HG02852 (cell line): ENCODE measurements around the gene LHX4.

Experiments used
- ATAC-seq: cut with Tn5 transposase; IDR thresholded peaks from one replicate; pipeline ENCODE4 v1.9.1; 2021; ENCODE audit warnings: mild to moderate bottlenecking, moderate library complexity; ENCODE audit not compliant: unreplicated experiment

Gene LHX4

DNA sequence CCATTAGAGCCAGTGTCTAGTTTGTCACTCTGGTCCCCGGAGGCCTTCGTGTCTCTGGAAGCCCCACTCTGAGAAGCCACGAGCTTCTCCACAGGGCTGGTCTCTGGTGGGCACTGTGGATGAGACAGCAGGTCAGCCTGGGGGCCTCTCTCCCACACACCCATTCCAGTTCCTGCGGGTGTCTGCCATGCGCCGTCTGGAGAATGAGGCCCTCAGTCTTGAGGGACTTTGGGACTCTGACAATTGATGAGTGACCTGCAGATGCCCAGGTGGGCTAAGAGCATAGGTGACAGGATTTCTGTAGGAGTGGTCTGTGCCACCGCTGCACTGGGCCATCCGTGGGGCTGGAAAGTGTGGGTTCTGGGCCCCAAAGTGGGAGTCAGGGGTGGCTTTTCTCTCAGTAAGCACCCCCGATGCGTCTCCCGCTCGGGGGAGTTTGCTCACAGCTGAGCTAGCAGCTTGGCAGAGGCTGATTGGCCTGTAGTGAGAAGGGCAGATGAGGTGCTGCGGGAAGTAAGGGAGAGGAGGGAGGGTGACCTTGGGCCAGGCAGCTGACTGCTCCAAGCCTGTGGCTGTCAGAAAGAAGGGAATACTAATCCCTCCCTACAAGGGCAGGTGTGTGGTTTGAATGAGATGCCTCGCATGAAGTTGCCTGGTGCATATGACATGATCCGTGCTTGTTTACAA, 26.4 kb downstream of the LHX4 start:
- ATAC-seq, result no peak

DNA sequence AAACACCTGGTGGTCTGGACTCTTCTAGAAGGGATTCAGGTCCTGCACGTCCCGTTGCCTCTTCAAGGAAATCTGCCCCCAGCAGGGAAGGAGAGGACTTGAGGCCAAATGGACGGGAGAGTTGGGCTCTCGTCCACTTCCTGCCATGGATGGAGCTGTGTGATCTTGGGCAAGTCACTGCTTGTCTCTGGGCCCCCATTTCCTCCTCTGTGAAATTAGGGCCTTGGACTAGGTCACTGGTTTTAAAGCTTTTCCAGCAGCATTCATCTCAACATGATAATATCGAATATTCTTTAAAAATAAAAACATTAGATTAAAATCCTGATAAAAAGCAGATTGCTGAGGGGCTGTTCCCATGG, 26.9 kb downstream of the LHX4 start:
- no peak for ATAC-seq

DNA sequence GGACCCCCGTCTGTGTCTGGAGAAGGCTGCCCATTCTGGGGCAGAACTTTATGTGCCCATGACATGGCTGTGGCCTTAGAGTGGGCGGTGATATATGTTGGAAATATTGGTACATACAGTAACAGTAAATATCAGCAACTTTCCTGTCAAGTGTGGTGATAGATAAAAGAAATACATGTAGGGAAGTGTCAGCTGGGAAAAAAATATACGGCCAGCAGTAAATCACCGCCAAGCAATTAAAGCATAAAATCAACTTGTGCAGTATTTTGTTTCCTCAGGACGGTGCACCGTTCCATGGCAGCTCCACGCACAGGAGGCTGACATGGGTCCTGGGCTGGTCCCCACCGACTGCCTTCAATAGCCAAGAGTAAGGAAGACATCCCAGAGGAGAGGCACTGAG, 27.4 kb downstream of the LHX4 start:
- ATAC-seq, result no peak

DNA sequence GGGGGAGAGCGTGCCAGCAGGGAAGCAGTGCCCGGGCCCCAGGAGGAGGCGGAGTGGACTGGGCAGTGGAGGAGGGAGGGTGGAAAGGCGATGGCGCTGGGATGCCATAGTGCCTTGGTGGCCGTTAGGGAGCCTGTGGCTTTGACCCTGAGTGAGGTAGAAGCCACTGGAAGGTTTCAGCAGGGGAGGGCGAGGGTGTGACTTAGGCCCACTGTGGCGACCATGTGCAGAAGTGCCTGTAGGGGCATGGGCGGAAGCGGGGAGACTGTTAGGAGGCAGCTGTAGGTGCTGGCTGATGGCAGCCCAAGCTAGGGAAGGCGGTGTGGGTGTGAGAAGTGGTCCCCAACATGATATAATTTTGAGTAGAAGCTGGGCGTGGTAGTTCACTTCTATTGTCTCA, 28.2 kb downstream of the LHX4 start:
- ATAC-seq, result no peak

DNA sequence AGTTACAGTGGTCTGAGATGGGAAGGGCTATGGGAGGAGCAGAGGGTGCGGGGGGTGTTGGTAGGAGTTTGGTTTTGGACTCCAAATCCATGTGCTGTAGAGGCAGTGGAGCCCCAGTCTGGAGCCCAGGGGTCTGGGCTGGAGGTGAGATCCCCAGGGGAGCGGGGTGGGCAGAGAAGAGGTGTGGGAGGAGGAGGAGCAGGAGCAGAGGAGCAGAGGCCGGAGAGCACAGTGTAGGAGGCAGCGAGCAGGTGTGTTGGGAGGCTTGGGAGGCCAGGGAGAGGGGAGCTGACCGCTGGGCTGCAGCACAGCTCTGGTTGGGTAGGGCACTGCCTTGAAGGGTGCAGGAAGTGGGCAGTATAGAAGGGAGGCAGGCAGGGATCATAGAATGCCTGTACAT, 28.9 kb downstream of the LHX4 start:
- ATAC-seq, result no peak

DNA sequence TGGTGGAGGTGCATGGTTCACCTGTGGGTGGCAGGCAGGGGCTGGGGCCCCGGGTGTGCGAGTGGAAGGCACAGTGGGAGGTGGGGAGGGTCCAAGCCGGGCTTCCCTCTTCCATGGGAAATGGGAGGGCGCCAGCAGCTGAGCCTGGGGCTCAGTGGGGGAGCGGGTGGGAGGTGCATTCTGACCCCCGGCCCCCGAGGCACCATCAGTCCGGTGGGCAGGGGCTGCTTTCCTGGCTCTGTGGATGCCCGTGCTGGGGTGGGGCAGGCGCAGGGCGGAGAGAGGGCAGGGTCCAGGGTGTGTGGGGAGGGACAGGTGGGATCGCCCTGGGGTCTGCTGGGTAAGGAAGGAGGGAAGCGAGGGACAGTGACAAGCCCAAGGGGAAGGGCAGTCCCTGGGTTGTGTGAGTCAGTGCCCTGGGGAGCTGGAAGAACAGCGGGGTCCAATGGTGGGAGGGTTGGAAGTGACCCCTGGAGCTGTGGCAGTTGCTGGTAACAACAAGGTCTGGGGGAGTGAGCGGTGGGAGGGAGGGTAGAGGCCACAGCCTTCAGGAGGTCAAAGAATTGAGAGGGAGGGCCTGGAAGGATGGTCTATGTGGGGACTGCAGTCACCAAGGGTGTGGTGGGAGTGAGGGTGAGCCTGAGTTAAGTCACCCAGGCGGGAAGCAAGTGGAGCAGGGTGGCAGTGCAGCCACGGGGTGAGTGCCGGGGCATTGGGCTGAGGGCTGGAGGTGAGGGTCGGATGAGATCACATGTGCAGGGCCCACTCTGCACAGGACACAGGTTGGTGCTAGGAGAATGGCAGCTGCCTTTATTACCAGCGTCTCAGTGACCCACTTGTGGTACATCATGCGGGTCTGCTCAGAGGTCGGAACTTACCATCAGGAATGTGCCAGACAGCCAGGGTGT, 29.6 kb downstream of the LHX4 start:
- ATAC-seq, result no peak

DNA sequence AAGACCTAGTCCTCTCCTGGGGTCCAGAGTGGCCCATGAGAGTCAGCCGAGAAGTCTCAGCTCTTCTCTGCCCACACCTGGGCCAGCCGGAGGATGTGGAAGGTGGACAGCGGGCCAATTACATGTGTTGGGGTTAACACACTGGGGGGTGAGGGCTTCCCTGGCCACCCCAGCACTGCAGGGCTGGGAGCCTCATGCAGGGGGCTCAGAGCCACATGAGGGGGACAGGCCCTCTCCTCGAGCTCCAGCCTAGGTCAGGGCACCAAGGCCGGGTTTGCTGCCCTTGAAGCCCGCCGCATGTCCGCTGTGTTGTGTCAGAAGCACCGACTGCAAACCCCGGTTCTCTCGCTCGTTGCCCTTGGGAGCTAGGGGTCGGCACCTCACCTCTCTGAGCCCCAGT, 30.5 kb downstream of the LHX4 start:
- no peak for ATAC-seq

DNA sequence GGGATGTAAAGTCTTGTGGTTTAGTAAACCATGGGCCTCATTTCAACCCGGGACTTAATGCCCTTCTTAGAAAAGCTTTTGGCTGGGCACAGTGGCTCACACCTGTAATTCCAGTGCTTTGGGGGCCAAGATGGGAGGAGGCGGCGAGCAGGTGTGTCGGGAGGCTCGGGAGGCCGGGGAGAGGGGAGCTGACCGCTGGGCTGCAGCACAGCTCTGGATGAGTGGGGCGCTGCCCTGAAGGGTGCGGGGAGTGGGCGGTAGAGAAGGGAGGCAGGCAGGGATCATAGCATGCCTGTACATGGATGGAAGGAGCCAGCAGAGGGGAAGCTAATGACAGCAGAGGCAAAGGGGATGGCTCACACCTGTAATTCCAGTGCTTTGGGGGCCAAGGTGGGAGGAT, 31.0 kb downstream of the LHX4 start:
- ATAC-seq, result no peak

DNA sequence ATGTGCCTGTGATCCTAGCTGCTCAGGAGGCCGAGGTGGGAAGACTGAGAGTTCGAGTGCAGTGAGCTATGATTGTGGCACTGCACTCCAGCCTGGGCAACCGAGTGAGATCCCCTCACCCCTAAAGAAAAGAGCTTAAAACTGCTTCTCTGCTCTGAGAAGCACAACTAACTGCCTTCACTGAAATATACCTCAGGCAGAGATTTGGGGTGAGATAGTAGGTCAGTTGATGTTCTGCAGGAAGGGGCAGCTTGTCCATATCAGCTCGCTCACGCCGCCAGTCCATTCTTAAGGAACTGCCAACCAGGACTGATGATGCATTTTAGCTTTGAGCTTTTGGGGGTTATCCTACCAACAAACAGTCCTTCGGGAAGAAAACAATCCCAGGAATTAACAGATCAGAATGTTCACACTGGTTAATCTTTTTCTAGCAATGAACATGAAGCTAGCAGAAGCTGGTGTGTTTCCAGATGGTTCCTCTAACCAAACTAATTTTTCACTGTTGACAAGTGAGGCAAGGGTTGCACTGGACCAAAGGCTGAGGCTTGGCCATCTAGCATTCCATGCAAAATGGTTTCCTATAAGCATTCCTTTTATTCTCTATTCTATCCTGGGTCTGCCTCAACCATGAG, 31.6 kb downstream of the LHX4 start:
- no peak for ATAC-seq

DNA sequence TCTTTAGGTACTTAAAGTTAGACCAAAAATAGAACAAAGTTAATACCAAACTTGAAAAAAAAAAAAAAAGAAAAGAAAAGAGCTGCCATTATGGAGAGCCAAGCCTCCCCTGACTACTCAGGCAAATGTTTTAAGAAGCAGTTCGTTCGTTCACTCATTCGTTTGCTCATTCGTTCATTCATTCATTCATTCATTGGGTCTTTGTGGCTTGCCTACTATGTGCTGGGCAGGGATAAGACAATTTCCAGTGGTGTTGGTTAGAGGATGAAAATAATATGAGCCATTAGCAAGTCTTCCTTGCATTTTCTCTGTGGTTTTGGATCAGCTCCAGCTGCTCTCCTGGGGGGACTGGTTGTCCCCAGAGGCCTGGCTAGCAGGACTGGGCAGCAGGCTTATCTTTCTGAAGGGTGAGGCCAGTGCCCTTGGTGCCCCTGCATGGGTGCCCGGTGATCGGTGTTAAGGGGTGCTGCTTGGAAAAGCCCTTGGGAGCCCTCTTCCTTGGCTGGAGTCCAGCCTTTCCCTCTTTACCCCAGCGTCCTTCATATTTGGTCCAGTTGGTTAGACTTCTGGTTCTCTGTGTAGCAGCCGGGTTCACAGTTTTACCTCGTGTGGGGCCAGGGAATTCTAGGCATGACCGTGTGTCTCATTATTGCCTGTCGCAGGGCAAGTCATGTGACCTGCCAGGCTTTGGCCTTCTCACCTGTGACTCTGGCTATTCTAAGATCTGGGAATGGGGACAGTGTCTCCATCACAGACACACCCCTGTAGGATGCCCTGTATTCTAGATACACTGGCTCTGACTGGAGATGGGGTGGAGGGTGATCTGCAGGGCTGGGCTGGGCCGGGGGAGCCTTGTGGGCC, 32.8 kb downstream of the LHX4 start:
- no peak for ATAC-seq

DNA sequence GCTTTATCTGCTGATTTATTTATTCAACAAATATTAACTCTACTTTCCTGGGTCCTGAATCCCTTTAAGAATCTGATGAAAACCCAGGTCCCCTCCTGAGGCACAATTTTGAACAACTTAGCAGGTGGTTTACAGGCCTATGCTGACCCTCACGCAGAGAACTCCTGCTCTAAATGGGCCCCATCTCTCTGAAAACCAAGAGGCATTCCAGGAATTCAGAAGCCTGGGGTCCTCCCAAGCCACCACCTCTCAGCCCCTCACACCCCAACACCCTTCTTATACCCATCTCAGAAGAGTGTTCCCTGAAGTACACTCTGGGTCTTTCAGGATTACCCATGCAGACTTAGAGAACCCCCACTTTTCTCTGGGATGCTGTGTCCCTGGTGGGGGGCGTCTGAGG, 34.5 kb downstream of the LHX4 start:
- ATAC-seq, result no peak

DNA sequence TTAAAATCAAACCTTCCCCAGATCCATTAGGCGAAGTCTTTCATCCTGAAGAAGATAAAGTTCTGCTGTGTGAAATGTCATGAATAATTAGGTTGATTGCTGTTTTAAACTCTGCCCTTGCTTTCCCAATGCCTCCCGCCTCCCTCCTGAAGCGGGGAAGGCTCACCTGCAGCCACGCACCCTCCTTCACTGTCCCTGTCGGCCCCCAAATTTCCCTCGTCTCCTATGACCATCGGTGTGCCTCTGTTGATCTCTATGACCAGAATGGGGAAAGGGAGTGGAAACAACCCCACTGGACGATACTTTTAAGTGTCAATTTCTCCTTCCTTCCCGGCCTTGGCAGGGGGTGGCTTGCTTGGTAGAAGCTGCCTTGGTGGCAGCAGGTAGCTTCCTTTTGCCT, 35.1 kb downstream of the LHX4 start:
- no peak for ATAC-seq

DNA sequence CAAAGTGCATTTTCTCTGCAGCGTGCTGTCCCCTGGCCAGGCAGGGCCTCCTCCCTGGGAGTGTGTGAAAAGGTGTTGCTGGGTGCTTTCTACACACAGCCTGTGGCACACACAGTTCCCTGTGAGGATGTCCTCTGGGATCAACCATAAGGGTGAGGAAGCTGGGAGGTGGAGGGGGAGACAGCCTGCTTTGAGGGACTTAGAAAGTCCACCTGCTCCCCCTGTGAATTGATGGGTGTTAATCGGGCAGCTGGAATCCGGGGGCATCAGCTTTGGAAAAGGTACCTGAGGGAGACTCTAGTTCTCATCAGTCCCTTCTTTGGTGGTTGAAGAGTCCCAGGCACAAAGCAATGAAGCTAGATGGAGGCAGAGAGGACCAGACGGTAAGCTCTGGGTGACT, 35.8 kb downstream of the LHX4 start:
- no peak for ATAC-seq

DNA sequence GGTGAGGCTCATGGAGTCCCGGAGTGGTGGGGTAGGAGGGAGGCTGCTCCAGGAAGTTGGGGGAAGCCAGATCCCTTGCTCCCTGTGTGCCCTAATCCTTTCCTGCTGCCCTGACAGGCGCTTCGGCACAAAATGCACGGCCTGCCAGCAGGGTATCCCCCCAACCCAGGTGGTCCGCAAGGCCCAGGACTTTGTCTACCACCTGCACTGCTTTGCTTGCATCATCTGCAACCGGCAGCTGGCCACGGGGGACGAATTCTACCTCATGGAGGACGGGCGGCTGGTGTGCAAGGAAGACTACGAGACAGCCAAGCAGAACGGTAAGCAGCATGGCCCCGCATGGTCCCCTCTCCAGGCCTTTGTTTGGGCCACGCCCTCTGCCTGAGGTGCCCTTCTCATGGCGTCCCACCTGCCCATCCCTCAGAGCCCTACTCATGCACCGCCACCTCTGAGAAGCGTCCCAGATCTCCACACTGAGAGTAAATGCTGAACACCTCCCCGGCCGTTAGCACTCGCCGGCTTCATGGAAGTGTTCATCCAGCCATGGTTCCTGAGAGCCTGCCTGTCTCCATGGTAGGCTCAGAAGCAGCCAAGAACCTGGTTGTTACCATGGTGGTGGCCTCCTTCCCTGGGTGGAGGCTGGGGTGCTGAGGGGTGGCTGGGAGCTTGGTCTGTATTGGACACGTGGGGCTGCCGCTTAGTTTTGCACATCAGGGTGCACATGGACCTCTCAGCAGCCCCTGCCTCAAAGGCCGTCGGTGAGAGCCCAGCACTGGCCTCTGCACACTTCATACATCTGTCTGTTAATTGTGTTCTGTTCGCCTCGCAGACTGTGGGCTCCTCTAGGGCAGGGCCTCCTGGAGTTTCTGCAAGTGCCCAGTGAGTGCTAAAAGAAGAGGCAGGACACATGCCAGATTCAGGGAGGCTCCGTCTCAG, 36.5 kb downstream of the LHX4 start:
- ATAC-seq, result no peak

DNA sequence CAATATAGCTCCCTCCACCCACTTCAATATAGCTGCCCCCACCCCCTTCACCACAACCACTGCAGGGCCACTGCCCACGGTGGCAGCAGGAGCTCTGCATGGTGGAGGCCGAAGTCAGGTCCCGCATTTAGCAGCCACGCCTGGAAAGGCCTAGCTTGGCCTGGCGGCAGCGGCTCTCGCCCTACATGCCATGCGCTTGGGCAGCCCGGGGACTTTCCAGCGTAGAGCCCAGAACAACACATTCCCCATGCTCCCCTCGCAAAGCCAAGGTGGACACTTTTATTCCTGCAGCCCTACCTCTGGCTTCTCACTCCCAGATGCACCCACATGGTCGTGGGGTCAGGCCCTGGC, 37.1 kb downstream of the LHX4 start:
- no peak for ATAC-seq

DNA sequence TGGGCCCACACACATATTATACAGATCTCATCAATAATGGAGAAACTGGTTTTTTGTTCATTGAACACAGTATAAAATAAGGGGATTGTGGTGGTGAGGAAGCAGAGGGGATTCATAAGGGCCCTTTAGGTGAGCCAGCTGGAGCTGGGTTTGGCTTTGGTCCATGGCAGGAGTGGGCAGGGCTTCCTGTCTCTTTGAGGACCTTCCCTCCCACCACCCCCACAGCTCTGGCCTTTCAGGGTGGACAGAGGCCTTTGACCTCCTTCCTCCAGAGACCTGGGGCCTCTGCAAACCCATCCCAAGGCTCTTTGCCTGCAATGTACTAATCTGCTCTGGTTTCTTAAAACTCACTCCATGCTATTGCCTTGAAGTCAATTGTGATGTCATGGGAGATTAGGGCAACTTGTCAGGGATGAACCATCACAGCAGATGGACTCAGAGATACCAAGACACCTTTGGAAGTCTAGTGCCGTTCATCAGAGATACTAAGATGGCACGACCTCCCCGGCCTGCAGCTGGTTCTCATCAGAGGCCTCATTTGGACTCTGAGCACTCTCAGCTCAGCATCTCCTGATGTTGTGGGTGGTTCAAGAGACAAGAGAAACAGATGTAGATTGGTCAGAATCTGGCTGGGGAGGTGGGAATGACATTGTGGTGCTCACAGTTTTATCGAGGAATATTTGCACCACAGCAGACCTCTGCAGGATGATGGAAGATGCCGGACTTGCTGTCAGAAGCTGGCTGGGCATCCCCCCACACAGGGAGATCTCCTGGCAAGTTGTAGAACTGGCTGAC, 37.9 kb downstream of the LHX4 start:
- ATAC-seq, result no peak

DNA sequence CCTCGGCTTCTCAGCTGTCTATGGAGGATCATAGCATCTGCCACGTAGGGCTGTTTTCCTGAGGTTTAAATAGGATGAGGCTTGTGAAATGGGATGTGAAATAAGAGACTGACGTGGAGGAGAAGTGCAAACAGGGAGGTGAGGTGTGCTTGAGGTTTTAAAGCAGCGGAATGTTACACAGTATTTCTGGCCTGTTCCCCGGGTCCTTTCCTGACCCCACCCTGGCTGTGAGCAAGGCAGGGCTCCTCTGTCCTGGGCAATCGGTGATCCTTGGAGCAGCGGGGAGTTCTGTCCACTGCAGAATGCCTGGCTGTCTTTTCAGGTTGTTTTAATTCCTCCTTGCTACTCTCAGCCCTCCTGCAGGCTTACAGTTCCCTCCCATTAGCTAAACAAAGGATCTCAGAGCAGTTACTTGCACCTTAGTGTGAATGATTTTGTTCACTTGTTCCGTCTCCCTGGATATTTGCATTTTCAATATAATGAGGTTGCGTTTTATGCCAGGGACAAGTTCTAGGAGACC, 38.6 kb downstream of the LHX4 start:
- ATAC-seq, result no peak

DNA sequence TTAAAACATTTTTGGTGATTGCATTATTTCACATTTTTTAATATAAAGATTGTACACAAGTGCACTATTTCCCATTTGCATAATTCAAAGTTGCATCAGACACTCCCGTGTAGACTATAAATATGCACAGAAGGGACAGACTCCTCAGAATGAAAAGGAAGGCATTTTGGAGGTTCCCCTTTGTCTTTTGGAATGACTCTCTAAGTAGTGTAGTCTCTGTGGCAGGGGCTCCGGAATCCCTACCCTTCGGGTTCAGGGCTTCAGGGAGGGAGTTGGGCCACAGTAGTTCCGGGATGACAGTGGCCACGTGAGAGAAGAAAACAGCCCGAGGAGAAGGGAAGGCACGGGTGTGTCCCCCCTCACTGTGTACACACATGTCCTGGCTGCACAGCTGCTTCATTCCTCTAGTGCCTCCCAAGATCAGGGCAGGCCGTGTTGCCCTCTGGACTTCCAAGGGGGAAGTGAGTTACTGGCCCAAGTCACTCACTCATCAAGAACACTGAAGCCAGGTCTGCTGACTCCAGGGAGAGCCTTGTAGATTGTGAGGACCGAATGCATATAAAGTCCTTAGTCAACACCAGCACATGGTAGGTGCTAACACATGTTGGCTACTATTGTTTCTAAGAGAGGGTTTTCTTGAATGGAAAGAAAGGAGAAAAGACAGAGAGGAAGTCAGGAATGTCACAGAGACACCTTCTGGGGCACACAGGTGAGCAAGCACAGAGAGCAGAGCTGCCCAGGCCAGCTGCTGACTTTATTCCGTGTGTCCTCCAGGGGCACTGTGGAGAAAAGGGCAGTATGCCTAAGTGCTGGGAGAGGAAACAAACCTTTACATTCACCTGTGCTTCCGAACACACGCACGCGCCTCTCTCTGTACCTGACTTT, 39.8 kb downstream of the LHX4 start:
- no peak for ATAC-seq
